Measurements from ENCODE around the gene LACRT.

- TF ChIP-seq CTCF (conservative IDR thresholded peaks at IDR 0.05; ENCODE audit: low read length) (no peak), EZH2phosphoT487 (IDR thresholded peaks at IDR 0.05; ENCODE audit: borderline replicate concordance) (no peak)
Measured at GRCh38 chr12:54654926-54655325, 20.2 kb upstream of the LACRT start.
